Stomach smooth muscle (tissue), 2 donors: ENCODE results near the gene DGLUCY.
A peak's percentile ranks its signal among the peaks of the same experiment; 100 is the strongest.
"Not testable (repeated sequence)": the region's sequence is repeated elsewhere in the genome, so short reads cannot be mapped to it uniquely, and the experiment has no call there.

Source experiments
- H3K27ac ChIP-seq: one replicate; pipeline ENCODE4 v1.7.0; 2013; ENCODE audit warnings: mild to moderate bottlenecking, low read length, inconsistent platforms
- H3K27me3 ChIP-seq, 2 donors: one replicate each; pipeline ENCODE4 v1.7.0; 2013; ENCODE audit warnings: low read length in 2 of 2; ENCODE audit not compliant: insufficient read depth in 2 of 2, control insufficient read depth in 1 of 2
- H3K36me3 ChIP-seq, 2 donors: one replicate each; pipeline ENCODE4 v1.7.0; 2013; ENCODE audit warnings: low read length in 2 of 2; ENCODE audit not compliant: control insufficient read depth in 2 of 2, insufficient read depth in 2 of 2
- H3K4me1 ChIP-seq: one replicate; pipeline ENCODE4 v1.7.0; 2013; ENCODE audit warnings: low read length; ENCODE audit not compliant: control insufficient read depth, insufficient read depth
- H3K4me3 ChIP-seq, 2 donors: one replicate each; pipeline ENCODE4 v1.7.0; 2013; ENCODE audit warnings: low read length in 2 of 2
- H3K9ac ChIP-seq, 2 donors: one replicate each; pipeline ENCODE4 v1.7.0; 2013; ENCODE audit warnings: low read length in 2 of 2, mild to moderate bottlenecking in 1 of 2
- H3K9me3 ChIP-seq, 2 donors: one replicate each; pipeline ENCODE4 v1.7.0; 2013; ENCODE audit warnings: low read length in 2 of 2; ENCODE audit not compliant: control insufficient read depth in 2 of 2
- donor health status: healthy.
- donor health status: Pancreatic carcinoma.

The DGLUCY gene

DNA sequence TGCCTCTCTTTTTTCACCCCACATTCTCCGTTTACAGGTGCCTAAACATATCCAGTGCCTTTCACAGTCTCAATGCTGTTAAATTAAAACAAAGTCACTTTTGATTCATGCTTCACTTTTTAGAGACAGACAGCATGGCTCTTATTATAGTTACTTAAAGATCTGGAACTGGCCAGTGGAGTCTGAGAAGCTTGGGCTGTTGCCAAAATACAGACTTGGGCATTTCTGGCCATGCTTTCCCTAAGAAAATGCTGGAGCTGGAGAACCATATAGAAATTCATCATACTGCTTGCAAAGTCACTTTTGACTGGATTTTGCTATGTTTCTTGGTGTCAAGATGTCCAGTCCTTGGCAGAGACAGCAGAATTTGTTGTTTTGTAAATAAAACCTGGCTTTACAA lies 142.8 kb downstream of the DGLUCY start:
- no peaks in the 10 kb centered on the region for H3K27me3 ChIP-seq
- H3K36me3 ChIP-seq: no peaks in the 10 kb centered on the region
- peaks cover 39% of the 10 kb centered on the region for H3K4me1 ChIP-seq
- no peak overlapping the region for H3K4me3 ChIP-seq
- no peak overlapping the region for H3K9ac ChIP-seq
- H3K27ac ChIP-seq: peak overlapping the region; percentile 31
- no peaks in the 10 kb centered on the region for H3K9me3 ChIP-seq

DNA sequence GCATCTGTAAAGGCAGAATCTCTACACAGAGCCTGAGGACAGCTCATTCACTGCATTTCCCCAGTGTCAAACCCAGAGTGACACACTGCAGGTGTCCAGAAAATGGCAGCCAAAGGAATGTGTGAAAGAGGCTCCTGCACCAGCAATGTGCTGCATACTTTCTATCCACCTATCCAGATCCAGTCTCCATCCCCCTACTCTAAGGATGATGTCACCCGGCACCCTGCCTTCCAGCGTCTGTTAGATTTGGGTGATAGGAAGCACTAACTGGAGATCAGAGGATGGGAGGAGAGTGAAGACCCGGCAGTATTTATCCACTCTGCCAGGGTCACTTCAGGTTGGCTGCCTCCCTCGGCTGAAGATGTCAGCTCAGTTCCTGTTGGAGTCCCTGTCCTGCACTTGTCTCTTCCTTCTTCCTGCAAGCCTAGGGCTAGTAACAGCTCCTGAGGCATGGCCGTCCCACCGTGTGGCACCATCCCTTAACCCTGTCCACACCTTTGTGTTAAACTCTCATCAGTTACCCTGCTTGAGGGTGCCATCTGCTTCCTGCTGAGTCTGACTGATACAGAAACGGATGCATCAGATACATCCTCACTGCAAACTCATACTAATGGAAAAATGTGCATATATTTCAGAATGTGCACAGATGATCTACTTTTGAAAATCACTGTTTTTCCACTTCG lies 143.6 kb downstream of the DGLUCY start:
- no peaks in the 10 kb centered on the region for H3K27me3 ChIP-seq
- peaks cover 39% of the 10 kb centered on the region for H3K4me1 ChIP-seq
- no peaks in the 10 kb centered on the region for H3K9me3 ChIP-seq
- H3K36me3 ChIP-seq: no peaks in the 10 kb centered on the region
- H3K9ac ChIP-seq: no peak overlapping the region
- peak overlapping the region; percentile 31 for H3K27ac ChIP-seq
- H3K4me3 ChIP-seq: no peak overlapping the region

DNA sequence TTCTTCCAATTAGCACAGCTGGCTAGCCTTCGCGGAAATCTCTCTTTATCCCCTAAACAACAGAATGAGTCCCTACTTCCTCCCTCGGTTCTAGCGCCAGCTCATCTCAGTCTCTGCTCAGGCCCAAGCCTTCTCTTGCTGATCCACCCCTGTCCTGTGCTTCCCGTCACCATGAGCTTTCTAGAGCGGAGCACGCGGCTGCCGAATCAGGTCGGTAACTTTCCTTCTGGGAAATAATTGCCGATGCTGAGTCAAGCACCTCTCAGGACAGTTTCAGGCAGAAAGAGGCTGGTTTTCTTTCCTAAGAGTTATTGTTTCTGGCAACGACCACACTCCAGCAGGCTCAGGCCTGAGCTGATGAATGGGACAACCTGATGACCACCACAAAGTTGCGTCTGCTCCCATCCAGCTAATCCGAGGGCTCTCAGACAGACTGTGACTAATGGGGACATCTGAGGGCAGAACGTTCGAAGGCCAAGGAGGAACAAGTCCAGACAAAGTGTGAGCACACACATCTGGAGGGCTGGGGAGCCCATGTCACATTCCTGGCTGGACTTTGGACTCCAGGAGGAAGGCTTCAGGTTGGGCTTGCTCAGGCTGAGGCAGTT lies 144.2 kb downstream of the DGLUCY start:
- H3K36me3 ChIP-seq: no peaks in the 10 kb centered on the region
- H3K4me3 ChIP-seq: no peak overlapping the region
- H3K27ac ChIP-seq: peak overlapping the region; percentile 31
- H3K9ac ChIP-seq: no peak overlapping the region
- H3K27me3 ChIP-seq: no peaks in the 10 kb centered on the region
- peaks cover 33% of the 10 kb centered on the region for H3K4me1 ChIP-seq
- H3K9me3 ChIP-seq: no peaks in the 10 kb centered on the region

DNA sequence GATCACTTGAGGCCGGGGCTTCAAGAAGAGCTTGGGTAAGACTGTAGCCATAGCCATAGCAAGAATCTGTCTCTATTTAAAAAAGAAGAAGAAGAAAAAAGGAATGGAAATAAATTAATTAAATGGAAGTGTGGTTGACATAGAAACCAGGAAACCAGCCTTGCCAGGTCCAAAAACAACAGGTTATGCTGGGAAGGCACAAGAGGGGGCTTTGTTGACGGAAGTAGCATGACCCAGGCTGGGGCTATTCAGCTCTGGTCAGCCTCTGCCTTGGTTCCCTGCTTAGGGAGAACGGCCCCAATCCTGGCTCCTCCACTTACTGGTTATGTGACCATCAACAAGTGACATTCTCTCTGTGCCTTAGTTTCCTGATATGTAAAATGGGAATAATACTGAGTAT lies 145.0 kb downstream of the DGLUCY start:
- H3K4me3 ChIP-seq: no peak overlapping the region
- H3K9me3 ChIP-seq: no peaks in the 10 kb centered on the region
- no peaks in the 10 kb centered on the region for H3K36me3 ChIP-seq
- no peak overlapping the region for H3K9ac ChIP-seq
- no peaks in the 10 kb centered on the region for H3K27me3 ChIP-seq
- peaks cover 31% of the 10 kb centered on the region for H3K4me1 ChIP-seq
- H3K27ac ChIP-seq: no peak overlapping the region

DNA sequence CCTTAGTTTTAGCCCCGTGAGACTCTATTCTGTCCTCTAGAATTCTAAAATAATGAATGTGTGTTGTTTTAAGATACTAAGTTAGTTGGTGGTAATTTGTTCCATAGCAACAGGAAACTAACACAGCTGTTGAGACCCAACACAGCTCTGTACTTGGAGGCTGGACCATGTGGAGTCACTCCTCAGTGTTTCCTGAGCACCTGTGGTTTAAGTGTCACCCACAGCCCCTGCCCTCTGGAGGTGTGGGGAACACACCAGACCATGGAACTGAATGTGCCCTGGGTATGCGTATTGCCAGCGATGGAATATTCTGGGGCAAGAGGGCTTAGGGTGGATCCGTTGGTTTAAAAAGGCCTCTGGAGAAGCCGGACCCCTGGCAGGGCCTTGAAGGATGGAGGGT lies 147.2 kb downstream of the DGLUCY start:
- Histone ChIP-seq H3K4me1 (peaks cover 28% of the 10 kb centered on the region), H3K9me3 (no peaks in the 10 kb centered on the region), H3K4me3 (no peak overlapping the region), H3K27me3 (no peaks in the 10 kb centered on the region), H3K36me3 (no peaks in the 10 kb centered on the region), H3K27ac (no peak overlapping the region), H3K9ac (no peak overlapping the region)

DNA sequence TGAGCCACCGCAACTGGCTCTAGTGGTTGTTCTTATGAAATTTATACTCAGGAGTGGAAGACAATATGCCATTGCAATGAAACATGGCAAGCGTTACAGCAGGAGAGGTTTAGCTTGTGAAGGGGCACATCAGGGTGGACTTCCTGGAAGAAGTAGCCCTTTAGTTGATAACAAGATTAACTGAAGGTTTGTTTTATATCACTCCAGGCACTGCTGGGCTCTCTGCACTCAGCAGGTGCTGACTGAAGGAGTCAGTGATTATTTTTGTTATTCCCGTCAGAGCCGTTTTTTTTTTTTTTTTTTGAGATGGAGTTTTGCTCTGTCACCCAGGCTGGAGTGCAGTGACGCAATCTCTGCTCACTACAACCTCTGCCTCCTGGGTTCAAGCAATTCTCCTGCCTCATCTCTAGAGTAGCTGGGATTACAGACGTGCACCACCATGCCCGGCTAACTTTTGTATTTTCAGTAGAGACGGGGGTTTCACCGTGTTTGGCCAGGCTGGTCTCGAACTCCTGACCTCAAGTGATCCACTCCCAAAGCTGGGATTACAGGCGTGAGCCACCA lies 148.2 kb downstream of the DGLUCY start:
- Histone ChIP-seq H3K36me3 (no peaks in the 10 kb centered on the region), H3K4me3 (no peak overlapping the region), H3K27me3 (no peaks in the 10 kb centered on the region), H3K9me3 (no peaks in the 10 kb centered on the region), H3K4me1 (peaks cover 19% of the 10 kb centered on the region), H3K9ac (no peak overlapping the region), H3K27ac (no peak overlapping the region)

DNA sequence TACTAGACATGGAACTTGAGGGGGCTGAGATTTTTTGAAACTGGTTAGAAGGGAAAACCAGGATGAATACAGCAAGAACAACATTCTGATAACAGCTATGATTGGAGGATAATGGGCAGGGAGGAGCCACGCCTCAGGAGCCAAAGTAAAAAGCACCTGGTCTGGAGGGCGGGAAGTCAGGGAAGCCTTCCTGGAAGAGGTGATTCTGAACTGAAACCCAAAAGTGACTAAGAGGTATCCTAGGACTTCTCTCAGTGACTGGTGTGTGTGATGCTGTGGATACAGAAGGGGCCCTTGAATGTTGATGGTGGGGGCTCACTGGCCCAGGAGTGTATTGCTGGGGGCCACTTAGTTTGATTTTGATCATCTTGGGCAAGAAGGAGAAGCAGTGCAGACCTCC lies 149.5 kb downstream of the DGLUCY start:
- no peak overlapping the region for H3K9ac ChIP-seq
- no peaks in the 10 kb centered on the region for H3K36me3 ChIP-seq
- H3K4me1 ChIP-seq: peaks cover 12% of the 10 kb centered on the region
- H3K27me3 ChIP-seq: no peaks in the 10 kb centered on the region
- peak overlapping the region in 1 of 2 donors; percentile 75 for H3K4me3 ChIP-seq
- H3K27ac ChIP-seq: no peak overlapping the region
- H3K9me3 ChIP-seq: no peaks in the 10 kb centered on the region

DNA sequence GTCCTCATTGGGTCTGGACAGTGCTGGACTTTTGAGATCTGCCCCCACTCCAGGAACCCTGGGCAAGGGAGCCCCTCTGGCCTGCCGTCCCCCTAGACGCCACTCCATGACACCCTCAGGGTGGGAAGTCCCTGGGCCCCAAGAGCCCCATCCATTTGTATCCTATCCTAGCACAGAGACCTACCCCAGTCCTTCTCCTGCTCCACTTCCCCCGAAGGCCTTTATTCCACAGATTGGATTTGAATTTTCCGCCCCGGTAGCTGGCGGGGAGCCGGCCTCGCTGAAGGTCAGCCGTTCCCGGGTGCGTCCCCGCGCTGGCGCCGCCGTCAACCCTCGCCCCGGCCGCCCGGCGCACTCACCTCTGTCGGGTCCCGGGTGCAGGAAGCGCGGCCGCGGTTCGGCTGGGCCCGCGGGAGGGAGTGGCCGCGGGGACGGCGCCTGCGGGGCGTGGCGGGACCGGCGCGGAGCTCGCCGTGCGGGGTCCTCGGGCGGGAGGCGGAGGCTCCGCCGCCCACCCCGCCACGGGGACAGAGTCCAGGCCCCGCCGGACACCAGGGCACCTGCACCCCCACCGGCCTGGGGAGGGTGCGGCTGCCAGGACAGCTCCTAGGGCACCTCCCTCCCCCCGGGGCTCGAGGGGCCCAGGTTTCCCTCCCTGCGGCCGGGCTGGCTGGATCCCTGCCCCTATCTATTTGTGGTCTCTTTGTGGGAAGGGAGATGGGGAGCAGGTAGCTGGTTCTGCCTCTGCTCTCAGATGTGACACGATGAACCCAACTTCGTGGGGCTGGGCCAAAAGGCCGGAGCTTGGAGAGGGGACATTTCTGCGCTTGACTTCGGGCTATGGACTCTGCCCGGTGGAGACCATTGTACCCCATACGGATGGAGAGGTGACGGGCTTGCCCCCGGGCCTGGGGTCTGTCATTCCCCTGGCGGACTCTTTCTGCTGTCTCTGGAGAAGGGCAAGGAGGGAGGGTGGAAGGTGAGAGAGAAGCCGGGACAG lies 150.6 kb downstream of the DGLUCY start:
- no peaks in the 10 kb centered on the region for H3K36me3 ChIP-seq
- H3K27me3 ChIP-seq: no peaks in the 10 kb centered on the region
- H3K9ac ChIP-seq: peak overlapping the region; percentile 29 to 47
- peak overlapping the region; percentile 56 to 75 for H3K4me3 ChIP-seq
- no peaks in the 10 kb centered on the region for H3K9me3 ChIP-seq
- H3K27ac ChIP-seq: no peak overlapping the region
- H3K4me1 ChIP-seq: peaks cover 15% of the 10 kb centered on the region

DNA sequence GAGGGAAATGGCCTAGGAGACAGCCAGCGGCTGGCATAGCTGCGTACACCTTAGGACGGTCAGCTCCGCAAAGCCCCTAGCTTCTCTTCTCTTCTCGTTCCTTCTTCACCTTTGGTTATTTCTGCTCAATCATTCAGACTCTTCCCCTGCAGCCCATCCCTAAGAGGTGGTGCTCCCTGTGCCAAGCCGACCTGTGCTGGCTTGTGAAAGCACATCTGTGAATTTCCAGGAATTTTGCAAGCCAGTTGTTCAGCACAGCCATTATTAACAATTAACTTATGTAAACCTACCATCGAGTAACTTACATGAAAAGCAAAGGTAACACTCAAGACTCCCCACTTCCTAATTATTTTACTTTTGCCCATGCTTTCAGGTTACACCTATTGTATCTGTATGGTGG lies 151.5 kb downstream of the DGLUCY start:
- Histone ChIP-seq H3K9me3 (no peaks in the 10 kb centered on the region), H3K9ac (no peak overlapping the region), H3K4me3 (no peak overlapping the region), H3K27me3 (no peaks in the 10 kb centered on the region), H3K36me3 (no peaks in the 10 kb centered on the region), H3K27ac (no peak overlapping the region), H3K4me1 (peaks cover 24% of the 10 kb centered on the region)

DNA sequence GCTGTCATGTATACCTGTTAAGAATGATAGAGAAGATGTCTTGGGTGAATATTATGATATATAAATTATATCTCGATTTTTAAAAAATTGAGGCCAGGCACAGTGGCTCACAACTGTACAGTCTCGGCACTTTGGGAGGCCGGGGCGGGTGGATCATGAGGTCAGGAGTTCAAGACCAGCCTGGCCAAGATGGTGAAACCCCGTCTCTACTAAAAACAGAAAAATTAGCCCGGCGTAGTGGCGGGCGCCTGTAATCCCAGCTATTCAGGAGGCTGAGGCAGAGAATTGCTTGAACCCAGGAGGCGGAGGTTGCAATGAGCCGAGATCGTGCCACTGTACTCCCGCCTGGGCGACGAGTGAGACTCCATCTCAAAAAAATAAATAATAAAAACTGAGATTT lies 152.4 kb downstream of the DGLUCY start:
- H3K9me3 ChIP-seq, H3K9ac ChIP-seq, H3K27me3 ChIP-seq, H3K36me3 ChIP-seq, H3K4me3 ChIP-seq, H3K27ac ChIP-seq: not testable (repeated sequence)
- peaks cover 25% of the 10 kb centered on the region for H3K4me1 ChIP-seq
